KMS-11 (cell line): ENCODE measurements around the gene RPP25L.

Experiments
- H2AFZ ChIP-seq: fragments of 200-600 bp; sonication (generic); 2 replicates; pipeline ENCODE4 v1.6.1; 2016; ENCODE audit warnings: antibody characterized with exemption, mixed run types, low read depth
- H3K27ac ChIP-seq: fragments of 200-600 bp; sonication (generic); 2 replicates; pipeline ENCODE4 v1.6.1; 2016; ENCODE audit warnings: mild to moderate bottlenecking, mixed run types
- H3K27me3 ChIP-seq: fragments of 200-600 bp; sonication (generic); 2 replicates; pipeline ENCODE4 v1.6.1; 2017; ENCODE audit warnings: mild to moderate bottlenecking, low read depth, mixed run types, moderate library complexity; ENCODE audit not compliant: insufficient read depth
- H3K36me3 ChIP-seq: fragments of 200-600 bp; sonication (generic); 2 replicates; pipeline ENCODE4 v1.6.1; 2017; ENCODE audit warnings: mild to moderate bottlenecking, mixed run types; ENCODE audit not compliant: insufficient read depth
- H3K4me1 ChIP-seq: fragments of 200-600 bp; sonication (generic); 2 replicates; pipeline ENCODE4 v1.6.1; 2016; ENCODE audit warnings: mild to moderate bottlenecking, low read depth, mixed run types; ENCODE audit not compliant: poor library complexity, severe bottlenecking
- H3K4me2 ChIP-seq: fragments of 200-600 bp; sonication (generic); 2 replicates; pipeline ENCODE4 v1.7.0; 2016; ENCODE audit warnings: mild to moderate bottlenecking, mixed run types
- H3K4me3 ChIP-seq: fragments of 200-600 bp; sonication (generic); IDR thresholded peaks from 2 replicates; pipeline ENCODE4 v1.6.1; 2017; ENCODE audit warnings: low read depth, low read length, mixed read lengths; ENCODE audit not compliant: insufficient read depth
- H3K79me2 ChIP-seq: fragments of 200-600 bp; sonication (generic); 2 replicates; pipeline ENCODE4 v1.6.1; 2016; ENCODE audit warnings: low read depth, mixed run types; ENCODE audit not compliant: insufficient read depth
- H3K9ac ChIP-seq: fragments of 200-600 bp; sonication (generic); 2 replicates; pipeline ENCODE4 v1.6.1; 2016; ENCODE audit warnings: mild to moderate bottlenecking, mixed run types
- H4K20me1 ChIP-seq: fragments of 200-600 bp; sonication (generic); 2 replicates; pipeline ENCODE4 v1.6.1; 2016; ENCODE audit warnings: mild to moderate bottlenecking, mixed run types; ENCODE audit not compliant: insufficient read depth
- CTCF ChIP-seq: fragments of 200-600 bp; sonication (generic); conservative IDR thresholded peaks from 2 replicates; pipeline ENCODE4 v1.6.1; 2017; ENCODE audit warnings: low read depth, mild to moderate bottlenecking, antibody characterized with exemption, low read length, moderate library complexity, mixed read lengths

RPP25L gene

GRCh38 chr9:34577400-34578240 is 34.3 kb downstream of the RPP25L start:
- Histone ChIP-seq H3K36me3 (no peaks in the 10 kb centered on the region), H4K20me1 (no peaks in the 10 kb centered on the region), H3K4me1 (no peaks in the 10 kb centered on the region), H3K27ac (no peak overlapping the region), H3K79me2 (no peaks in the 10 kb centered on the region), H3K4me2 (no peak overlapping the region), H3K4me3 (no peak overlapping the region), H3K9ac (no peak overlapping the region), H2AFZ (no peak overlapping the region), H3K27me3 (peaks cover 56% of the 10 kb centered on the region)
- no peak for TF ChIP-seq CTCF

- Histone ChIP-seq H4K20me1 (no peaks in the 10 kb centered on the region), H3K9ac (no peak overlapping the region), H3K4me3 (no peak overlapping the region), H3K27me3 (peaks cover 59% of the 10 kb centered on the region), H2AFZ (no peak overlapping the region), H3K27ac (no peak overlapping the region), H3K4me2 (no peak overlapping the region), H3K4me1 (no peaks in the 10 kb centered on the region), H3K79me2 (no peaks in the 10 kb centered on the region), H3K36me3 (no peaks in the 10 kb centered on the region)
- TF ChIP-seq CTCF: no peak
Observed at GRCh38 chr9:34576597-34577399, 35.1 kb downstream of the RPP25L start.

- peaks cover 62% of the 10 kb centered on the region for H3K27me3 ChIP-seq
- no peaks in the 10 kb centered on the region for H3K4me1 ChIP-seq
- H3K27ac ChIP-seq: no peak overlapping the region
Observed at GRCh38 chr9:34575862-34576596, 35.9 kb downstream of the RPP25L start.

More at GRCh38 chr9:34575862-34576596, 35.9 kb downstream of the RPP25L start:
- Histone ChIP-seq H2AFZ (no peak overlapping the region), H3K36me3 (no peaks in the 10 kb centered on the region), H4K20me1 (no peaks in the 10 kb centered on the region), H3K9ac (no peak overlapping the region), H3K4me2 (no peak overlapping the region), H3K79me2 (no peaks in the 10 kb centered on the region), H3K4me3 (no peak overlapping the region)
- no peak for TF ChIP-seq CTCF
